Central memory CD8-positive, alpha-beta T cell (primary cell): ENCODE results near the gene CDC42BPB.

Experiments used
- ATAC-seq: fragments of 150-1000 bp; cut with Tn5 transposase; replicated peaks from 2 replicates; pipeline ENCODE4 v1.10.0; 2022; ENCODE audit warnings: mild to moderate bottlenecking, moderate FRiP score, moderate number of reproducible peaks; ENCODE audit not compliant: poor library complexity, severe bottlenecking; ENCODE audit errors: extremely low read depth
- DNase-seq, 2 donors: peaks; one replicate each; pipeline ENCODE4 v3.0.0; 2021; ENCODE audit warnings: low spot score in 2 of 2
- H3K27ac Mint-ChIP-seq: one replicate; pipeline ENCODE4 v1.8.0; 2022; ENCODE audit warnings: low read depth, mild to moderate bottlenecking, moderate library complexity, mixed read lengths
- H3K27me3 Mint-ChIP-seq: one replicate; pipeline ENCODE4 v1.8.0; 2022; ENCODE audit warnings: mixed read lengths
- H3K36me3 Mint-ChIP-seq: one replicate; pipeline ENCODE4 v1.8.0; 2022; ENCODE audit warnings: mild to moderate bottlenecking, moderate library complexity, mixed read lengths; ENCODE audit not compliant: insufficient read depth
- H3K4me1 Mint-ChIP-seq: one replicate; pipeline ENCODE4 v1.8.0; 2022; ENCODE audit warnings: mixed read lengths
- H3K4me3 Mint-ChIP-seq: one replicate; pipeline ENCODE4 v1.8.0; 2022; ENCODE audit warnings: mild to moderate bottlenecking, moderate library complexity, mixed read lengths
- H3K9me3 Mint-ChIP-seq: one replicate; pipeline ENCODE4 v1.8.0; 2022; ENCODE audit warnings: mixed read lengths

The CDC42BPB gene

DNA sequence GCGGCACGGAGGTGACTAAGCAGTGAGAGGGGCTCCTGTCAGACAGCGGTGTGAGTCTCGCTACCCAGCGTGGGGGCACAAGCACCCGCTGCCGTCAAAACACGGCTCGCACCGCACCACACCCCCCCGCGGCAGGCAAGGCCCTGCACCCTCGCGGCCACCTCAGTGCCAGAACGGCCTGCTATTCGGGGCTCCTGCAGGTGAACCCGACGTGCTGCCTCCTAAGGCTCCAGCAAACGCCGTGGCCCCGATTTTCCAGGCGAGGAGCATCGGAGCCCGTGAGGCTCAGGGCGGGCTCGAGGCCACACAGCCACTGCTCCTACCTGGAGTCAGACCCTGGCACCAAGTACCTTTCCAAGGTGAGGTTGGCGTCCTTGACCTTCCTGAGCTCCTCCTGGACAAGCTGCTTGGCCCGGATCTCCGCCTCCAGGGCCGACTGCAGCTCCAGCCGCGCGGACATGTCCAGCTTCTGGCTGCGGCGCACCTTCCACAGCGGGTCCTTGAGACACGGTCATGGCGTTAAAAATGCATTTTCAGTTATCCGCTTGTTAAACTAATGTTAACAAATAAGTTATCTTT is 93.1 kb downstream of the CDC42BPB start:
- Mint-ChIP-seq H3K4me1 (no peaks in the 10 kb centered on the region), H3K36me3 (peaks cover 6% of the 10 kb centered on the region), H3K27me3 (peaks cover 9% of the 10 kb centered on the region), H3K27ac (no peak overlapping the region), H3K9me3 (no peaks in the 10 kb centered on the region), H3K4me3 (no peak overlapping the region)
- ATAC-seq, result no peak
- DNase-seq, result no peak

DNA sequence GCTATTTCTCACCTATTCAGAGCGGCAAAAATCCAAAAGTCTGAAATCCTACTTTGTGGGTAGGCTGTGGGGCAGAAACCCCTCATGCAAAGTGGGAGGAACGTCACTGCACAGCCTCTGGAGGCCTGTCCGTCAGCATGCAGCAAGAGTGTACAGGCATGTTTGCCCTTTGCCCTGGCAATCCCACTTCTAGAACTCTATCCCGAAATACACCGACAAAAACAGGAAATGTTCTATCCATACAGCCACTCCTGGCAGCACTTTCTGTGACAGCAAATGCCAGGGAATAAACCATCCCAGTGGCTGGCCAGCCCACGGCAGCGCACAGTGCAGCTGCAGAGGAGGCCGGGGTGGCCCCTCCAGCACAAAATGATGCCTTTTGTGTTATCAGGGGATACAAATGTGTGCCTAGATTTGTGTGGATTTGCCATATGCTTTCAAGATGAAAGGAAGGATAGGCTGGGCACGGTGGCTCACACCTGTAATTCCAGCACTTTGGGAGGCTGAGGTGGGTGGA is 95.2 kb downstream of the CDC42BPB start:
- Mint-ChIP-seq H3K9me3 (no peaks in the 10 kb centered on the region), H3K4me1 (no peaks in the 10 kb centered on the region), H3K4me3 (no peak overlapping the region), H3K27me3 (no peaks in the 10 kb centered on the region), H3K27ac (no peak overlapping the region), H3K36me3 (peaks cover 4% of the 10 kb centered on the region)
- no peak for DNase-seq
- no peak for ATAC-seq

DNA sequence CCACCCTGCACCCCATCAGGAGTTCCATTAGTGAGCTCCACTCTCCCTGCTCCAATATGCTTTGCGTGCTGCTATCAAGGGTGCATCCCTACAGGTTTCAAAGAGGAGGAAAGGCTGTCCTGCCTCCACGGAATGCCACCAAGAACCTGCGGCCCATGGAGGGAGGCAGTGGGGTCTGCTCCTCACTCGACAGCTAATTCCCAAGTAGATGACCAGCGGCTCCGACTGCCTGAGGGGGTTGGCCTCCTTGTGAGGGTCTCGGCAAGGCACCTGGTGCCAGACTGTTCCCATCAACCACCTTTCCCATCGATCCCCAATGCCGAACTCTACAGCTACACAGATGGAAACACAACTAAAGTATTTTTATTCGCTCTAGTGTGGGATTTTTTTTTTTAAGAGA is 98.9 kb downstream of the CDC42BPB start:
- Mint-ChIP-seq H3K4me1 (no peaks in the 10 kb centered on the region), H3K27ac (no peak overlapping the region), H3K9me3 (no peaks in the 10 kb centered on the region), H3K4me3 (no peak overlapping the region), H3K27me3 (peaks cover 14% of the 10 kb centered on the region), H3K36me3 (peaks cover 4% of the 10 kb centered on the region)
- ATAC-seq (no peak), DNase-seq (no peak)

DNA sequence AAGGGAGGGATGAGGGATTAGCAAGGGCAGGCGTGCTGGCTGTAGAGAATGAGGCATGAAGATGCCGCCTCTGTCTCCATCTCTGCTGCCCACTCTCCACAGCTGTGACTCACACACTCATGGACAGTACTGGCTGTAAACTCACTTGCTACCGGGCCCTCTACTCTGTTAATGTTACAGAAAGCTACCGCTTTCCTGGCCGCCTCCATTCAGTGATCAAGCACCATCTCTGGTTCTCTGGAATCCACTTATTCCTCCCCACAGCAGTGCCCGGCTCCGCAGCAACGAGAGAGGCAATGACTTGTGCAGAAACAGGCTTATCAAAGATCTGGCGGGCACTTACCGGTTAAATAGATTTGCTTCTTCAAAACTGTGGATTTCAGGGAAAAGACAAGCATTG is 100.1 kb downstream of the CDC42BPB start:
- Mint-ChIP-seq H3K27ac (no peak overlapping the region), H3K27me3 (peaks cover 20% of the 10 kb centered on the region), H3K9me3 (no peaks in the 10 kb centered on the region), H3K4me3 (no peak overlapping the region), H3K36me3 (peaks cover 1% of the 10 kb centered on the region), H3K4me1 (no peaks in the 10 kb centered on the region)
- ATAC-seq (no peak), DNase-seq (no peak)

DNA sequence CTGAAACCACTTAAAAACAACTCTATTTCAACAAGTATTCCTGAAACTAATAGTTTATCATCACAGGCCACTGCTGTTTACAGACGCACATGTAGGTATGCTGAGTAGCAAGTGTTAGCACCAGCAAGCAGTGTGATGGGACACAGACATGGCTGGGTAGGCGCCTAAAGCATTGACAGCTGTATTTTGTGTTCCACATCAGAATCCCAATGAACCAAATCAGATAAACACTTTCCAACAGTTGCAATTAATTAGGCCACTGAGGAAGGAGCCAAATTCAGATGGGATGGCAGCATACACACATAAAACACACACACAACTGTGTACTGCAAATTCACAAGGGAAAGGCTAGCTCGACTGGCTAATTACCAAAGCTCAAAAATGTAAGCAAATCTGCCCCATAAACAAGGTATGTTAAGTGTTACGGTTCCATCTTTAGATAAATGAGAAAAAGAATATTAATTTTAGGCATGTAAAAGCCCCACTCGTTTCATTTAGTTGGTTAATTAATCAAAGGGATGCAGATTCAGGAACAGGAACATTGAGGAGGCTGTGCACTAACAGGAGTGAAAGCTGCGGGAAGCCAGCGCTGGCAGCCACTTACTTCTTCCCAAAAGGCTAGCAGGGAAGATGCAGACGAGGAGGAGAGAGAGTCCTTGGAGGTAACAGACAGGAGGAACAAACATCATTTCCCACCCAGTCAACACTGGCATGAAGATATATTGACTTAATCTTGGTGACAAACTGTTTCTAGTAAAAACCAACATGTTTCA is 101.5 kb downstream of the CDC42BPB start:
- Mint-ChIP-seq H3K27ac (no peak overlapping the region), H3K4me1 (no peaks in the 10 kb centered on the region), H3K27me3 (peaks cover 20% of the 10 kb centered on the region), H3K36me3 (peaks cover 1% of the 10 kb centered on the region), H3K9me3 (no peaks in the 10 kb centered on the region), H3K4me3 (no peak overlapping the region)
- ATAC-seq, result no peak
- no peak for DNase-seq

DNA sequence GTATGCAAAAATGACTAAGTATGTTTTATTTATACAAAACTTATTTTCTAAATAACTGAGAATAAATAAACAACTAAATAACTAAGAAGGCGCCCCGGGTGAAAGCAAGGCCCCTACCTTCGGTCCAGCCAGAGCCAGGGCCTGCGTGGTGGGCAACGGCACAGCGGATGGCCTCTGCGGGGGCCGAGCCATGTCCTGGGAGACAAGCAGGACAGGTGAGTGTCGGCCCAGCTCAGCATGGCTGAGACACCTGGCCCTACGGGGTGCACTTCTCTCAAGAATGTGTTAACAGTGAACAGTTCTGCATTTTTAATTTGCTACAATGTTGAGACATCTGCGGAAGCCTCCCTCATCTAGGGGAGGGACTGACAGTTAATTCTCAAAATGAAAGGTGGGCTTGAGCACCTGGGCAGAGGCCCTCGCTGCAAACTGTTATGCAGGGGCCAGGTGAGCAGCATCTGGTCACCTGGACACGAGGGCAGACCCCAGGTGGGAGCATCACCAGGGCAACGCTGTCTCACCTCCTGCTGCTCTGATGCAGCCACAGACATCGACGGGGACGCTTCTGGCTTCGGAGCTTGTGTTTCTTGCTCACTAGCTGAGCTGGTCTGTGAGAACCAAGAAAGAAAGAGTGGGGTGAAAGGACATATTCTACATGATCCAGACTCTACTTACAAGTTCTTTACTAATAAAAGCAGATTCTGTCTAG is 103.1 kb downstream of the CDC42BPB start:
- no peak for ATAC-seq
- peaks cover 1% of the 10 kb centered on the region for H3K36me3 Mint-ChIP-seq
- H3K27me3 Mint-ChIP-seq, result peaks cover 20% of the 10 kb centered on the region
- no peaks in the 10 kb centered on the region for H3K9me3 Mint-ChIP-seq
- H3K27ac Mint-ChIP-seq, result no peak overlapping the region
- H3K4me3 Mint-ChIP-seq, result no peak overlapping the region
- peaks cover 4% of the 10 kb centered on the region for H3K4me1 Mint-ChIP-seq
- no peak for DNase-seq

DNA sequence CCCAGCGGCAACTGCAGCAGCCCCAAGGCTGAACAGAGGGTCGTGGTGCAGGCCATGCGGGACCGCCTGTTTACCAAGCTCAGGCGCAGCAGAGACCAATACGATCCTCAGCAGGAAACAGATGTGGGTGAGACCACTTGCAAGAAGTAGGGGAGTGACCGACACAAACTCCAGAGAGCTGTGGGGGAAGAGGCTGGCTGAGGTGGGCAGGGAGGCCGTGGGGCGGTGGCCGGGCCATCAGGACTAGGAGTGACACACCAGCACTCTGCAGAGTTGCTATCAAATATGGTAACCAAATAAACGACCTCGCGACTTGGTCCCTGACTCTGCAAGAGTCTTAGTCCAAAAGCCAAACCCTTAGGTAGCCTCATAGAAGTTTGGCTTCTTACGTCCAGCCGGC is 104.2 kb downstream of the CDC42BPB start:
- no peak overlapping the region for H3K27ac Mint-ChIP-seq
- peaks cover 20% of the 10 kb centered on the region for H3K27me3 Mint-ChIP-seq
- no peaks in the 10 kb centered on the region for H3K9me3 Mint-ChIP-seq
- DNase-seq, result no peak
- peaks cover 10% of the 10 kb centered on the region for H3K4me1 Mint-ChIP-seq
- no peak for ATAC-seq
- no peak overlapping the region for H3K4me3 Mint-ChIP-seq
- H3K36me3 Mint-ChIP-seq, result no peaks in the 10 kb centered on the region

DNA sequence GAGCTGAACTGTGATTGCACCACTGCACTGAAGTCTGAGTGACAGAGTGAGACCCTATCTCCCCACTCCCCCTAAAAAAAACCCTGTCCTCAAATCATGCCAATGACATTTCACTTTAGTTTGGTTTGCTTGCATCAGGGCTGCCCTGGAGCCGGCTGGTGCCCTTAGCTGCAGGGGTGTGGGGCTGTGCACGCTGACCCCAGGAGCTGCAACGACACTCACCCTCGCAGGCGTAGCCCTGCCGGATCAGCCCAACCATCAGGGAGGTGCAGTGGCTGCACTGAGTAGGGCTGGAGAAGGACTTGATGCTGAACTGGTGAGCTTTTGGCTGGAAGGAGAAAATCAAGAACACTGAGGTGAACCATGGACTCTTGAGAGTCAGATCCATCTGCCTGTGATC is 105.1 kb downstream of the CDC42BPB start:
- H3K9me3 Mint-ChIP-seq, result no peaks in the 10 kb centered on the region
- DNase-seq, result no peak
- H3K4me3 Mint-ChIP-seq, result no peak overlapping the region
- ATAC-seq, result no peak
- peaks cover 10% of the 10 kb centered on the region for H3K4me1 Mint-ChIP-seq
- H3K36me3 Mint-ChIP-seq, result no peaks in the 10 kb centered on the region
- H3K27me3 Mint-ChIP-seq, result peaks cover 20% of the 10 kb centered on the region
- no peak overlapping the region for H3K27ac Mint-ChIP-seq

DNA sequence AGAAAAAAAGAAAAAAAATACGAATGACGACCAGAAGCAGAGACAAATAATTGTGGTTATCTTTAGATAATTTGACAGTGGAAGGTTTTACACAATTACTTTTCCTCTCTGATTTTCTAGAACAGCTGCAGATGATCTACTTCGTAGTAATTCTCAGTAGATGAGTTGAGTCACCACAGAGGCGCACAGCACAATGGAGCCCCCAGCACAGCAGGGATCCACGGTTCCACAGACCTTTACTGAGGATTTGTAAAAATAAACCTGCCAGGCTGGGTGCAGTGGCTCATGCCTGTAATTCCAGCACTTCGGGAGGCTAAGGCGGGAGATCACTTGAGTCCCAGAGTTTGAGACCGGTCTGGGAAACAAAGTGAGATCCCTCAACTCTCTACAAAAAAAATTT is 105.5 kb downstream of the CDC42BPB start:
- Mint-ChIP-seq H3K4me3 (no peak overlapping the region), H3K27me3 (peaks cover 20% of the 10 kb centered on the region), H3K4me1 (peaks cover 10% of the 10 kb centered on the region), H3K9me3 (no peaks in the 10 kb centered on the region), H3K36me3 (no peaks in the 10 kb centered on the region), H3K27ac (no peak overlapping the region)
- DNase-seq (no peak), ATAC-seq (no peak)

DNA sequence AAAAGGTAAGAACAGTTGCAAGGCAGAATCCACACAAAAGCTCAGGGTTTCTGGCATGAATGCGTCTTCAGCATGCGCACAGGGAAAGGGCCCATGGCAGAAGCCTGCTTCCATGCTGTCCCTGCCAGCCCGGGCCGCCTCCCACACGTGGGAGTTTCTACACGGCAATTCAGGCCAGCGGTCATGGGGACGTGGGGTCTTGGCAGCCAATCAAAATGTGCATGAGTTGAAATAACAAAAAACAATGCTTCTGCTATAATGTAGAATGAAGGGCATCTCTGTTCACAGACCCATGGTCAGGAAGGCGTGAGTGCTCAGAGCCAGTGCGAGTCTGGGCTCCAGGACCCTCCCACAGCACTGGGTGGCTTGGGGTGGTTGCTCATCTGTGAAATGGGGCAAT is 106.3 kb downstream of the CDC42BPB start:
- H3K27ac Mint-ChIP-seq, result no peak overlapping the region
- no peak for DNase-seq
- peaks cover 20% of the 10 kb centered on the region for H3K27me3 Mint-ChIP-seq
- no peak for ATAC-seq
- peaks cover 10% of the 10 kb centered on the region for H3K4me1 Mint-ChIP-seq
- H3K9me3 Mint-ChIP-seq, result no peaks in the 10 kb centered on the region
- H3K36me3 Mint-ChIP-seq, result no peaks in the 10 kb centered on the region
- no peak overlapping the region for H3K4me3 Mint-ChIP-seq

DNA sequence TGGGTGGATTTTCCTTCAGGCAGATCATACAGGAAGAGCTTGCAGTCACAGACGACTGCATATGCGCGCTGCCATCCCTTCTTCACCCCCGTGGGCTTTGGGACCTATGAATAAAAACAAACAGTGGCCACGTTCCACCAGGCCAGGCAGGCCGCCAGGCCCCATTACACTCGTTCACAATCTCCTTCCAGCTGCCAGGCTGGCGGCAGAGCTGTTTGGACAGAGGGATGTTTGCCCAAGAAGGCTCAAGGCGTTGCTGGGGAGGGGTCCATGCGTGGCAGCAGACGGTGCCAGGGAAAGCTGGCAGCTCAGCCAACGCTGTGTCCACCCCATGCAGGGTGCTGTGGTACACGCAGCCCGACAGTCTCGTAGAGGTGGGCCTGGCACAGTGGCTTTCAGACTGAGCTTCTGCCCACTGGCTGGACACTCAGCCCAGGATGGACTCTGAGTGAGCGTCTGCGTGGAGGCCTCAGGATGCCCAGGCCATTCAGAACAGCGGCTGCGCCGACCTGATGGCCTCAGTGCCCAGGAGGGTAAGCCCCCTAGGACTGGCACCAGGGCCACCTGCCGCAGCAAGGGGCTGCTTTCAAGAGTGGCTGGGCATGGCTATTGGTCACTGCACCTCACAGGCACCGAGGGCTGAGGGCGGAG is 107.4 kb downstream of the CDC42BPB start:
- Mint-ChIP-seq H3K27ac (no peak overlapping the region), H3K4me3 (no peak overlapping the region), H3K27me3 (peaks cover 17% of the 10 kb centered on the region), H3K4me1 (peaks cover 10% of the 10 kb centered on the region), H3K36me3 (no peaks in the 10 kb centered on the region), H3K9me3 (no peaks in the 10 kb centered on the region)
- DNase-seq (no peak), ATAC-seq (no peak)

DNA sequence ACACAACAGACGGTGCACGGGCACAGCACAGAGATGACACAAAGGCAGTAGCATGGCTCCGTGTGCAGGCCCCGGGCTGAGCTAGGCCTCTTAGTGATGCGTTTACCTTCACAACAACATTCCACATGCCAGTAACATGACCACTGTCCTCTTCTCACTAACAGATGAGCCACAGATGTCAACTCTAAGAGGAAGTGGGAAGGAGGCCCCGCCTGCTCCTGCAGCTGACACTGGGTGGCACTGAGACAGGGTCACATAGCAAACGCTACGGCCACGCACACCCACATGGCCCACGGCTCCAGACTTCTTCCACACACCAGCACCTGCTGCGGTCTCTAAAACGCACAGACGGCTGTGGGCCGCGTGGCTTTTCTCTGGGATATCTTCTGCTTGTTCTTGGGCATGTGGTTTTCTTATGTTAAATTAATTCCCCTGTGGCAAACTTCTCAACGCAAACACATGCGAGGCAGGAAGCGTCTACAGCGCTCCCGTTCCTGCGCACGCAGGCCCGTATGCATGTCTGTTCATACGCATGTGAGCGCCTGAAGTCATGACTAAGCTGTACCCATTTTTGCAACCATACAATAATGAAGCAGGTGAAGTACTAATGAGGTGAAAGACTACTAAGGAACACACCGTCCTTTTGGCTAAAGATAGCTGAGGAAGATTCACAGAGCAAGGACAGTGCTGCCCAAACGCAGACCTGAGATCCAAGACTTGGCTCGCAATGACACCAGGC is 108.1 kb downstream of the CDC42BPB start:
- Mint-ChIP-seq H3K36me3 (no peaks in the 10 kb centered on the region), H3K27ac (no peak overlapping the region), H3K4me1 (peaks cover 10% of the 10 kb centered on the region), H3K4me3 (no peak overlapping the region), H3K9me3 (no peaks in the 10 kb centered on the region), H3K27me3 (peaks cover 12% of the 10 kb centered on the region)
- DNase-seq (no peak), ATAC-seq (no peak)
